ENCODE measurements around the gene FCHSD2. TPM values are rescaled to one million over a fixed set of nuclear protein-coding genes. Genes with fewer than 3 reads are reported as not detected.

FCHSD2 gene
- total and polyA plus RNA-seq, 4 donors, result 14.7 to 41.6 (median 32.6) TPM

- no peak for TF ChIP-seq CTCF (IDR thresholded peaks at IDR 0.05; ENCODE audit: control extremely low read depth, extremely low read depth)
- H3K36me3 ChIP-seq (ENCODE audit: control insufficient read depth in 4 of 4, insufficient read depth in 4 of 4, low read length in 4 of 4), result no peaks in the 10 kb centered on the region
- WGBS, 2 donors, result 94 to 95% methylated on average over 3 of the region's 3 CpGs
- no peak overlapping the region for H3K4me3 ChIP-seq
- H3K27ac ChIP-seq (ENCODE audit: low read depth in 1 of 2, low read length in 1 of 2), result no peak overlapping the region
- no peak overlapping the region for H3K9ac ChIP-seq (ENCODE audit: insufficient read depth in 1 of 2, low read length in 2 of 2)
- H3K9me3 ChIP-seq (ENCODE audit: control insufficient read depth in 4 of 4, insufficient read depth in 3 of 4, low read length in 3 of 4), result no peaks in the 10 kb centered on the region
- ATAC-seq (ENCODE audit: insufficient read depth, low FRiP score) (no peak), DNase-seq (no peak)
- peaks cover 0 to 8% (median 3%) of the 10 kb centered on the region in 5 donors for H3K4me1 ChIP-seq (ENCODE audit: control insufficient read depth in 5 of 5, insufficient read depth in 5 of 5, low read length in 5 of 5)
- no peaks in the 10 kb centered on the region for H3K27me3 ChIP-seq (ENCODE audit: control insufficient read depth in 3 of 3, insufficient read depth in 3 of 3, low read length in 2 of 3)
These were observed 191.4 kb downstream of the FCHSD2 start for GRCh38 chr11:72950685-72951084.

- H3K27ac ChIP-seq (ENCODE audit: low read depth in 1 of 2, low read length in 1 of 2), result no peak overlapping the region
- H3K9ac ChIP-seq (ENCODE audit: insufficient read depth in 1 of 2, low read length in 2 of 2), result no peak overlapping the region
- TF ChIP-seq CTCF (IDR thresholded peaks at IDR 0.05; ENCODE audit: control extremely low read depth, extremely low read depth), result no peak
- H3K27me3 ChIP-seq (ENCODE audit: control insufficient read depth in 3 of 3, insufficient read depth in 3 of 3, low read length in 2 of 3), result no peaks in the 10 kb centered on the region
- no peaks in the 10 kb centered on the region for H3K36me3 ChIP-seq (ENCODE audit: control insufficient read depth in 4 of 4, insufficient read depth in 4 of 4, low read length in 4 of 4)
- 88 to 93% methylated on average over 1 of the region's 1 CpG for WGBS, 2 donors
- no peaks in the 10 kb centered on the region for H3K9me3 ChIP-seq (ENCODE audit: control insufficient read depth in 4 of 4, insufficient read depth in 3 of 4, low read length in 3 of 4)
- peaks cover 0 to 3% (median 0%) of the 10 kb centered on the region in 5 donors for H3K4me1 ChIP-seq (ENCODE audit: control insufficient read depth in 5 of 5, insufficient read depth in 5 of 5, low read length in 5 of 5)
- no peak overlapping the region for H3K4me3 ChIP-seq
- DNase-seq (no peak), ATAC-seq (ENCODE audit: insufficient read depth, low FRiP score) (no peak)
These were observed 194.9 kb downstream of the FCHSD2 start for GRCh38 chr11:72947229-72947628.

GRCh38 chr11:72943664-72944063 is 198.5 kb downstream of the FCHSD2 start:
- Histone ChIP-seq H3K4me1 (ENCODE audit: control insufficient read depth in 5 of 5, insufficient read depth in 5 of 5, low read length in 5 of 5) (peaks cover 0 to 5% (median 0%) of the 10 kb centered on the region in 5 donors), H3K9me3 (ENCODE audit: control insufficient read depth in 4 of 4, insufficient read depth in 3 of 4, low read length in 3 of 4) (no peaks in the 10 kb centered on the region), H3K4me3 (no peak overlapping the region), H3K27me3 (ENCODE audit: control insufficient read depth in 3 of 3, insufficient read depth in 3 of 3, low read length in 2 of 3) (no peaks in the 10 kb centered on the region), H3K27ac (ENCODE audit: low read depth in 1 of 2, low read length in 1 of 2) (no peak overlapping the region), H3K36me3 (ENCODE audit: control insufficient read depth in 4 of 4, insufficient read depth in 4 of 4, low read length in 4 of 4) (no peaks in the 10 kb centered on the region), H3K9ac (ENCODE audit: insufficient read depth in 1 of 2, low read length in 2 of 2) (no peak overlapping the region)
- no peak for TF ChIP-seq CTCF (IDR thresholded peaks at IDR 0.05; ENCODE audit: control extremely low read depth, extremely low read depth)
- WGBS, 2 donors, result 37 to 64% methylated on average over 1 of the region's 1 CpG
- DNase-seq (no peak), ATAC-seq (ENCODE audit: insufficient read depth, low FRiP score) (no peak)

GRCh38 chr11:72940417-72940816 is 201.7 kb downstream of the FCHSD2 start:
- 97 to 98% methylated on average over 9 of the region's 9 CpGs for WGBS, 2 donors
- Histone ChIP-seq H3K4me3 (no peak overlapping the region), H3K4me1 (ENCODE audit: control insufficient read depth in 5 of 5, insufficient read depth in 5 of 5, low read length in 5 of 5) (peaks cover 2 to 11% (median 4%) of the 10 kb centered on the region in 5 donors), H3K27me3 (ENCODE audit: control insufficient read depth in 3 of 3, insufficient read depth in 3 of 3, low read length in 2 of 3) (no peaks in the 10 kb centered on the region), H3K9ac (ENCODE audit: insufficient read depth in 1 of 2, low read length in 2 of 2) (no peak overlapping the region), H3K36me3 (ENCODE audit: control insufficient read depth in 4 of 4, insufficient read depth in 4 of 4, low read length in 4 of 4) (no peaks in the 10 kb centered on the region), H3K9me3 (ENCODE audit: control insufficient read depth in 4 of 4, insufficient read depth in 3 of 4, low read length in 3 of 4) (no peaks in the 10 kb centered on the region), H3K27ac (ENCODE audit: low read depth in 1 of 2, low read length in 1 of 2) (no peak overlapping the region)
- ATAC-seq (ENCODE audit: insufficient read depth, low FRiP score), result no peak
- DNase-seq, result no peak
- no peak for TF ChIP-seq CTCF (IDR thresholded peaks at IDR 0.05; ENCODE audit: control extremely low read depth, extremely low read depth)
